HG02571 (cell line): ENCODE data around the gene ID2.
"Not testable (repeated sequence)": the region's sequence is repeated elsewhere in the genome, so short reads cannot be mapped to it uniquely, and the experiment has no call there.

ENCODE experiments used
- ATAC-seq: cut with Tn5 transposase; IDR thresholded peaks from one replicate; pipeline ENCODE4 v1.9.1; 2021; ENCODE audit warnings: mild to moderate bottlenecking, moderate library complexity; ENCODE audit not compliant: unreplicated experiment

Gene ID2

GRCh38 chr2:8725838-8726237 is 44.0 kb downstream of the ID2 start:
- ATAC-seq = no peak

- no peak for ATAC-seq
Measured at GRCh38 chr2:8728305-8729015, 46.6 kb downstream of the ID2 start.

- not testable (repeated sequence) for ATAC-seq
Measured at GRCh38 chr2:8729101-8729500, 47.2 kb downstream of the ID2 start.

- no peak for ATAC-seq
Measured at GRCh38 chr2:8729939-8730338, 48.1 kb downstream of the ID2 start.

GRCh38 chr2:8732601-8733000 is 50.7 kb downstream of the ID2 start:
- ATAC-seq = no peak
